HG03571 (cell line): ENCODE measurements around the gene GATD1.

Experiments used
- ATAC-seq: cut with Tn5 transposase; IDR thresholded peaks from one replicate; pipeline ENCODE4 v1.9.1; 2021; ENCODE audit not compliant: unreplicated experiment

The GATD1 gene

GRCh38 chr11:782264-783174, 5.2 kb upstream of the GATD1 start:
- no peak for ATAC-seq

- ATAC-seq = no peak
Measured at GRCh38 chr11:779955-780532, 2.8 kb upstream of the GATD1 start.

- no peak for ATAC-seq
Measured at GRCh38 chr11:778976-779954, 2.0 kb upstream of the GATD1 start.

GRCh38 chr11:776561-777287, 563 bp downstream of the GATD1 start:
- ATAC-seq = peak; percentile 20

- no peak for ATAC-seq
Measured at GRCh38 chr11:776263-776560, 1.1 kb downstream of the GATD1 start.

- ATAC-seq = no peak
Measured at GRCh38 chr11:774873-775592, 2.3 kb downstream of the GATD1 start.

- ATAC-seq = no peak
Measured at GRCh38 chr11:773830-774229, 3.5 kb downstream of the GATD1 start.

GRCh38 chr11:773425-773824, 3.9 kb downstream of the GATD1 start:
- no peak for ATAC-seq

GRCh38 chr11:772429-773390, 4.6 kb downstream of the GATD1 start:
- ATAC-seq = no peak

- ATAC-seq = no peak
Measured at GRCh38 chr11:771617-772204, 5.6 kb downstream of the GATD1 start.

- ATAC-seq = no peak
Measured at GRCh38 chr11:770642-771616, 6.4 kb downstream of the GATD1 start.

GRCh38 chr11:769887-770641, 7.2 kb downstream of the GATD1 start:
- ATAC-seq = no peak

GRCh38 chr11:767238-767637, 10.0 kb downstream of the GATD1 start:
- ATAC-seq = no peak

GRCh38 chr11:766936-767210, 10.4 kb downstream of the GATD1 start:
- no peak for ATAC-seq

- no peak for ATAC-seq
Measured at GRCh38 chr11:766106-766935, 11.0 kb downstream of the GATD1 start.

- ATAC-seq = no peak
Measured at GRCh38 chr11:765802-766091, 11.5 kb downstream of the GATD1 start.
